ENCODE measurements around the gene SSBP1. TPM values are rescaled to one million over a fixed set of nuclear protein-coding genes. Genes with fewer than 3 reads are reported as not detected.
"Not testable (repeated sequence)": the region's sequence is repeated elsewhere in the genome, so short reads cannot be mapped to it uniquely, and the experiment has no call there.

SSBP1 gene
- total RNA-seq, 4 donors from 2014 or later = 105 to 122 (median 114) TPM

DNA sequence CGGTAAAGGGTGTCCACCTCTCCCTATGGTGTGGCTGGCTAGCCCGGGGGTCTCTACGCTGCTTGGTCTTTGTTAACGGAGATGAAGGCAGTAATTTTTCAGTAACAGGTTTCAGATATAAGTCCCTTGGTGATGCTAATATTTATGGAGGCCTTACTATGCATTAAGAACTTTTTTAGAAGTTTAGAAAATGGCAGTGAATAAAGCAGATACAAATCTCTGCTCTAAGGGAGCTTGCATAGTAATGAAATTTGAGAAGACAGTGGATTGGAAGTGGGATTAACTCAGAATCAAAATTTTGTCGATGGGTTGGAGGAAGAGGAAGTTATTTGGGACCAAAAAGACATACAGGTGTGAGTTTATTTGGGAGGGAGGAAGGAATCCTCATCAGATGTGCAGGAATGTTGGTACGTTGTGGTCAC lies 445 bp downstream of the SSBP1 start:
- intact Hi-C loops (cut with DNase I) = loop anchor here (5.0 kb wide), 1 partner anchor 36 kb away; the partner anchor contains the start of gene DENND11
- DNase-seq (ENCODE audit: extremely low spot score) = no peak
- Histone ChIP-seq H3K36me3 (peaks cover 21 to 38% (median 34%) of the 10 kb centered on the region in 4 donors), H3K4me1 (peaks cover 15 to 37% (median 25%) of the 10 kb centered on the region in 4 donors), H3K27ac (replicated peaks in 1 of 4) (peak overlapping the region; percentile 81 to 83 (median 82)), H3K4me3 (peak overlapping the region; percentile 76 to 78 (median 77)), H3K27me3 (no peaks in the 10 kb centered on the region), H3K9me3 (no peaks in the 10 kb centered on the region)
- WGBS = 1% methylated on average over 6 of the region's 6 CpGs
- TF ChIP-seq, protein P1, sequence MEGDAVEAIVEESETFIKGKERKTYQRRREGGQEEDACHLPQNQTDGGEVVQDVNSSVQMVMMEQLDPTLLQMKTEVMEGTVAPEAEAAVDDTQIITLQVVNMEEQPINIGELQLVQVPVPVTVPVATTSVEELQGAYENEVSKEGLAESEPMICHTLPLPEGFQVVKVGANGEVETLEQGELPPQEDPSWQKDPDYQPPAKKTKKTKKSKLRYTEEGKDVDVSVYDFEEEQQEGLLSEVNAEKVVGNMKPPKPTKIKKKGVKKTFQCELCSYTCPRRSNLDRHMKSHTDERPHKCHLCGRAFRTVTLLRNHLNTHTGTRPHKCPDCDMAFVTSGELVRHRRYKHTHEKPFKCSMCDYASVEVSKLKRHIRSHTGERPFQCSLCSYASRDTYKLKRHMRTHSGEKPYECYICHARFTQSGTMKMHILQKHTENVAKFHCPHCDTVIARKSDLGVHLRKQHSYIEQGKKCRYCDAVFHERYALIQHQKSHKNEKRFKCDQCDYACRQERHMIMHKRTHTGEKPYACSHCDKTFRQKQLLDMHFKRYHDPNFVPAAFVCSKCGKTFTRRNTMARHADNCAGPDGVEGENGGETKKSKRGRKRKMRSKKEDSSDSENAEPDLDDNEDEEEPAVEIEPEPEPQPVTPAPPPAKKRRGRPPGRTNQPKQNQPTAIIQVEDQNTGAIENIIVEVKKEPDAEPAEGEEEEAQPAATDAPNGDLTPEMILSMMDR (IDR thresholded peaks at IDR 0.05) = no peak
- no peak for TF ChIP-seq POLR2AphosphoS5 (IDR thresholded peaks at IDR 0.05)
- TF ChIP-seq POLR2A (IDR thresholded peaks at IDR 0.05; ENCODE audit: low read depth) = no peak
- no peak for TF ChIP-seq EP300 (IDR thresholded peaks at IDR 0.05)

DNA sequence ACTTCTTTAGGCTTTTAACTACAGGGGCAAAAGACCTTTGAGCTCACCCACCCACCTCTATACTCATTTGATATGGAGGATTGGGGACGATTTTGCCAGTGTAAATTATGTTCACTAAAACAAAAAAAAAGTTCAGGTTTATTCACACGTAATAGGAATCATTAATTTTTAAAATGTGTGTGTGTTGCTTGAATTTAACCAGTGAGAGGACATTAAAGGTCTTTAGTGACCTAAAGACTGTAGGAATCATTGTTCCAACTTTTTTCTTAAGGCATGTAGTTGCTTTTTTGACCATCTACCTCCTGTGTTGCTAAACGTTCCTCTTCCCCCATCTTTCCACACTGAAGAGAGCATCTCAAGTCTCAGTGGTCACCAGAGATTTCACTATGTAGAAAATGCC lies 1.1 kb downstream of the SSBP1 start:
- 76% methylated on average over 3 of the region's 3 CpGs for WGBS
- Histone ChIP-seq H3K4me3 (peak overlapping the region; percentile 76 to 78 (median 77)), H3K27ac (replicated peaks in 1 of 4) (no peak overlapping the region), H3K27me3 (no peaks in the 10 kb centered on the region), H3K36me3 (peaks cover 27 to 44% (median 40%) of the 10 kb centered on the region in 4 donors), H3K4me1 (peaks cover 15 to 37% (median 25%) of the 10 kb centered on the region in 4 donors), H3K9me3 (no peaks in the 10 kb centered on the region)
- no peak for DNase-seq (ENCODE audit: extremely low spot score)
- TF ChIP-seq EP300 (IDR thresholded peaks at IDR 0.05) = no peak
- TF ChIP-seq, protein P1 (IDR thresholded peaks at IDR 0.05) = no peak
- TF ChIP-seq POLR2AphosphoS5 (IDR thresholded peaks at IDR 0.05) = no peak
- no peak for TF ChIP-seq POLR2A (IDR thresholded peaks at IDR 0.05; ENCODE audit: low read depth)
- intact Hi-C loops (cut with DNase I) = loop anchor here (5.0 kb wide), 1 partner anchor 37 kb away; the partner anchor contains the start of gene DENND11

DNA sequence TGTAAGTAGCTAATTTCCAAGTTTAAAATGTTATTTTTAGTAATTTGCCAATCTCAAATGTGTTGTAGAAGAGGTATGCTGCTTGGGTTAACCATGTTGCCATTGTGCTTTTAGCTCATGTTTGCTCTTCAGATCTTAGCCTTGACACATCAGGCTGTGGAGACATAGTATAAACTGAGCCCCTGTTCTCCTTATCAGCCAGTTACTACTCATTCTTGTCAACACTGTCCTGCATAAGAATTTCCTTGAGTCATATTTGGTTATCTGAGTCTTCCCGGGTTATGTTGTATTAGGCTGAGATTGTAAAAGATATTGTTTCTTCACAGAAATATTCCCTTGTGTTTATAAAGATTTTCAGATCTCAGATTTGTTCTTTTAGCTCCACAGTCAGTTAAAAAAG lies 4.1 kb downstream of the SSBP1 start:
- TF ChIP-seq EP300 (IDR thresholded peaks at IDR 0.05) (no peak), POLR2AphosphoS5 (IDR thresholded peaks at IDR 0.05) (no peak), POLR2A (IDR thresholded peaks at IDR 0.05; ENCODE audit: low read depth) (no peak)
- TF ChIP-seq, protein P1 (IDR thresholded peaks at IDR 0.05) = no peak
- DNase-seq (ENCODE audit: extremely low spot score) = no peak
- no peaks in the 10 kb centered on the region for H3K9me3 ChIP-seq
- no peak overlapping the region for H3K27ac ChIP-seq (replicated peaks in 1 of 4)
- H3K4me1 ChIP-seq = peaks cover 15 to 33% (median 22%) of the 10 kb centered on the region in 4 donors
- H3K36me3 ChIP-seq = peaks cover 53 to 72% (median 67%) of the 10 kb centered on the region in 4 donors
- H3K4me3 ChIP-seq = no peak overlapping the region
- no peaks in the 10 kb centered on the region for H3K27me3 ChIP-seq
- intact Hi-C loops (cut with DNase I) = no loop called here
- WGBS = 96% methylated on average over 1 of the region's 1 CpG

DNA sequence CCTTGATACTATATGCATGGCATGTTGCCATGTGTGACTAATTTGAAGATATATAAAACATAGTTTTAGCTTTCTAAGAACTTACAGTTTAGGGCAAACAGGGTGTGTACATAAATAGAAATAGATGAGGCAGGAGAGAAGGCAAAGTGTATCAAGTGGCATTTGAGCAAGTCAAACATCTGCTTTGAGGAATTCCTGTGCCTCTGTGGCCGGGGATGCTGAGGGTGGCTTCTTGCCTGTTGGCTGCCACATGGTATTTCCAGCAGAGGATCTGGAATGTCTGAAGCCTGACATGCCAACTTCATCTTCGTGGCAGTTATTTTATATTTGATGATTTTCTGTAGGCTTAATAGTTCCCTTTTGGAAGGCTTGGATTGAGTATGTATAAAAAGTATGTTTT lies 6.0 kb downstream of the SSBP1 start:
- H3K36me3 ChIP-seq = peaks cover 65 to 91% (median 80%) of the 10 kb centered on the region in 4 donors
- H3K9me3 ChIP-seq = no peaks in the 10 kb centered on the region
- WGBS = 94% methylated on average over 2 of the region's 2 CpGs
- no peaks in the 10 kb centered on the region for H3K27me3 ChIP-seq
- H3K4me1 ChIP-seq = peaks cover 9 to 23% (median 13%) of the 10 kb centered on the region in 4 donors
- TF ChIP-seq, protein P1 (IDR thresholded peaks at IDR 0.05) = no peak
- TF ChIP-seq POLR2A (IDR thresholded peaks at IDR 0.05; ENCODE audit: low read depth) (no peak), EP300 (IDR thresholded peaks at IDR 0.05) (no peak)
- intact Hi-C loops (cut with DNase I) = no loop called here
- H3K4me3 ChIP-seq = no peak overlapping the region
- no peak for DNase-seq (ENCODE audit: extremely low spot score)
- no peak overlapping the region for H3K27ac ChIP-seq (replicated peaks in 1 of 4)

DNA sequence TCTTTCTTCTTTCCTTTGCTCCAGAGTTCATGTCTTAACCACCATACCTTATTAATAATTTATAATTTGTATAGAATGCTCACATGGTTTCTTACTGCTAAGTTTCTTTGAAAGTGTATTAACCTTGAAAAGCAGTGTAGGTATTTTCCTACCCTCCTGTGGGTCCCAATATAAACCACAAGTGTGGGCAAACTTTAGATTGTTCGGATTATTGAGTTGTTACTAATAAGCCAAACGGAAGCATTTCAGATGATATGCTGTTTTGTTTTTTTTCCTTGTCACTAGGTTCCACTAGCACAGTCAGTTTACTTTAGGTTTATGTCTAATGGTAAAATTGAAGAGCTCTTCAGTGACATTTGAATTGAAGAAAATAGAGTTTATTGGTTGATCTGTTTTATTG lies 10.2 kb downstream of the SSBP1 start:
- TF ChIP-seq POLR2A (IDR thresholded peaks at IDR 0.05; ENCODE audit: low read depth) (no peak), POLR2AphosphoS5 (IDR thresholded peaks at IDR 0.05) (no peak), EP300 (IDR thresholded peaks at IDR 0.05) (no peak)
- TF ChIP-seq, protein P1 (IDR thresholded peaks at IDR 0.05) = no peak
- Histone ChIP-seq H3K27ac (replicated peaks in 1 of 4) (no peak overlapping the region), H3K9me3 (peaks cover 0 to 29% (median 16%) of the 10 kb centered on the region in 4 donors), H3K36me3 (peaks cover 79 to 100% (median 89%) of the 10 kb centered on the region in 4 donors), H3K4me1 (no peaks in the 10 kb centered on the region), H3K4me3 (no peak overlapping the region), H3K27me3 (no peaks in the 10 kb centered on the region)
- 93% methylated on average over 2 of the region's 2 CpGs for WGBS
- intact Hi-C loops (cut with DNase I) = no loop called here
- DNase-seq (ENCODE audit: extremely low spot score) = no peak

DNA sequence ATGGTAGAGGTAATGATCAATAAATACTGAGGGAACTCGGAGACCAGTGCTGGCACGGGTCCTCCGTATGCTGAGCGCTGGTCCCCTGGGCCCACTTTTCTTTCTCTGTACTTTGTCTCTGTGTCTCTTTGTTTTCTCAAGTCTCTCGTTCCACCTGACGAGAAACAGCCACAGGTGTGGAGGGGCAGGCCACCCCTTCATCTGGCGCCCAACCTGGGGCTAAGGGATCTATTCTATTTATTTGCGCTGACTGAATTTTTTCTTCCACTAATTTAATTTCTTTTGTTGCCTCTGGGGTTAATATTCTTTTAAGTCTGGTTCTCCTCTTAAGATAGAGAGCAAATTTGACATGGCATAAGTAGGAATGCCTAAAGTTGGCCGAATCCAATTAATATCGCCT lies 13.7 kb downstream of the SSBP1 start:
- H3K27me3 ChIP-seq; H3K27ac ChIP-seq (replicated peaks in 1 of 4); DNase-seq (ENCODE audit: extremely low spot score); H3K4me1 ChIP-seq; H3K4me3 ChIP-seq; intact Hi-C loops (cut with DNase I): not testable (repeated sequence)
- WGBS = 99% methylated on average over 10 of the region's 10 CpGs
- H3K9me3 ChIP-seq = peaks cover 0 to 29% (median 16%) of the 10 kb centered on the region in 4 donors
- H3K36me3 ChIP-seq = peaks cover 46 to 100% (median 72%) of the 10 kb centered on the region in 4 donors

All from esophagus muscularis mucosa (tissue), 4 donors.